Stimulated activated CD8-positive, alpha-beta memory T cell treated with anti-CD3 and anti-CD28 coated beads, Interleukin-2, amount 100 ng/mL, for 48 hours (primary cell): ENCODE data around the gene GABRB2.
"Not testable (repeated sequence)": the region's sequence is repeated elsewhere in the genome, so short reads cannot be mapped to it uniquely, and the experiment has no call there.

Experiments used
- DNase-seq, 2 donors: peaks; one replicate each; pipeline ENCODE4 v3.0.0-alpha.2; 2020; ENCODE audit warnings: low read depth in 2 of 2

Gene GABRB2

DNA sequence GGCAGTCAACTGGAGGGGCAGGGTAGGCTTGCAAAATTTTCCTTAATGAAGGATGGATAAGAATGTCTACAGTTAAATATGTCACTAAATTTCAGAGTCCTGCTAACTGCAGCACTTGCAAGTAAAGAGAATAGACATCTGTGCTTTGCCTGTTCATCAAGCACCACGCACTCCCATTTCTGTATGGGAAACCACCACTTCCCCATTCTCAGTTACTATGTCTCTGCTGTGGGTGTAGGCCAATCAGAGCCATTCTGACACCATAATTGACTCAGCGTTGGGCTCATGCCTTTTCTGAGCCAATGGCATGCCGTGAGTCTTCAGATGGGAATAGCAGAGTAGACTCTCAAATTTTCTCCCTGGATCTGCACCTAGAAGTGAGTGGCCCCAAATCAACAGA, 247.5 kb downstream of the GABRB2 start:
- DNase-seq = no peak

DNA sequence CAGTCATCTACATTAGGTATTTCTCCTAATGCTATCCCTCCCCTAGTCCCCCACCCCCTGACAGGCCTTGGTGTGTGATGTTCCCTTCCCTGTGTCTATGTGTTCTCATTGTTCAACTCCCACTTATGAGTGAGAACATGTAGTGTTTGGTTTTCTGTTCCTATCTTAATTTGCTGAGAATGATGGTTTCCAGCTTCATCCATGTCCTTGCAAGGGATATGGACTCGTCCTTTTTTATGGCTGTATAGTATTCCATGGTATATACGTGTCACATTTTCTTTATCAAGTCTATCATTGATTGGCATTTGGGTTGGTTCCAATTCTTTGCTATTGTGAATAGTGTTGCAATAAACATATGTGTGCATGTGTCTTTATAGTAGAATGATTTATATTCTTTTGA, 249.1 kb downstream of the GABRB2 start:
- not testable (repeated sequence) for DNase-seq

DNA sequence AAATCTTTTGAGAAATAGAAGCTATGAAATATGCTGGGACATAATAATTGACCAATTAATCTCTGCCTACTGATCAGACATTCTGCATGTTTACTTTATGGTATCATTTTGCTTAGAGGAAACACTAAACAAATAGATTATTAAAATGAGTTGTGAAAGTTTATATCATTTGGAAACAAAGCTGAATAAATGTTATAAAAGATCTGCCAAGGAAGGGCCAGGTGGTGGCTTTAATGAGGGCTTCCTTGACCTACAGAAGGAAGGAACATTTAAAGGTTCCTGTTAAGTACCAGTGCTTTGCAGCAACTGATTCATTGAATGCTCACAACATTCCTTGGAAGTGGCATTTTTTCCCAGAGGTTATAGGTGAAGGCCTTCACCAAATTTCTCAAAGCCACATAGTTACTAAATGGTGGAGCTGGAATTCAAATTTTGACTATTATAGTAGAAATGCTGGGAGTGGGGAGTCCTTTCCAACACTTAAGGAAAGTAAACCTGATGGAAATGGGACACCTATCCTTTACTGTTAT, 250.7 kb downstream of the GABRB2 start:
- DNase-seq = no peak

DNA sequence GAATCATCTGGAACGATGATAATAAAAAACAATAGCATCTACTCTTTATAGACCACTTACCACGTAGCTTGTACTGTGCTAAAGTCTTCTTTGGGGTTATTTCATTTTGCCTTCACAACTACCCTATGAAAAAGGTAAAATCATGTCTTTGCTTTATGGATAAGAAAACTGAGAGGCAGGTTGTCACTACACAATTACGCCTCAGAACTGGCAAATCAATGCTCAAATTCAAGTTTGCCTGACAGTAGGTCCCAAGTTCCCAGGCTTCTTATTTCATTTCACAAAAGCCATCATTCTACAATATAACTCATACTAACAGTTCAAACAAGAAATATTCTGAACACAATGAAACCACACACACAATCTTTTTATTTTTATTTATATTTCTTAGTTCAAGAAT, 258.5 kb downstream of the GABRB2 start:
- no peak for DNase-seq

DNA sequence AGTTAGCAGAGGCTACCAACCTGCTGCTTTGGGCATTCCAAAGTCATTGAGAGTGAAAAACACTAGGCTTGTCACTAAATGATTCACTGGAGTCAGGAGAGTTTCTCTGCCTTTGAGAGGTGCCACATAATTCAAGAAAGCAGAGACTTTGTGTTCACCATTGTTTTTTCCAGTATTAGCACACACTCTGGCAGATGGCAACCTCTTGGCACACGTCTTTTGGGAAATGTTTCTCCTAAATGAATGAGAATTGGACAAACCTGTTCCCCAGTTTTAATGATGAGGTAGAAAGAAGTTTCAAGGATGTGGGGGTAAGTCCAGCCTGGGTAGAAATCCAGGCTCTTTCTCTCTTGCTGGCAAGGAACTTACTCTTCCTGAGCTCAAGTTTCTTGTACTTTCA, 259.1 kb downstream of the GABRB2 start:
- DNase-seq = no peak

DNA sequence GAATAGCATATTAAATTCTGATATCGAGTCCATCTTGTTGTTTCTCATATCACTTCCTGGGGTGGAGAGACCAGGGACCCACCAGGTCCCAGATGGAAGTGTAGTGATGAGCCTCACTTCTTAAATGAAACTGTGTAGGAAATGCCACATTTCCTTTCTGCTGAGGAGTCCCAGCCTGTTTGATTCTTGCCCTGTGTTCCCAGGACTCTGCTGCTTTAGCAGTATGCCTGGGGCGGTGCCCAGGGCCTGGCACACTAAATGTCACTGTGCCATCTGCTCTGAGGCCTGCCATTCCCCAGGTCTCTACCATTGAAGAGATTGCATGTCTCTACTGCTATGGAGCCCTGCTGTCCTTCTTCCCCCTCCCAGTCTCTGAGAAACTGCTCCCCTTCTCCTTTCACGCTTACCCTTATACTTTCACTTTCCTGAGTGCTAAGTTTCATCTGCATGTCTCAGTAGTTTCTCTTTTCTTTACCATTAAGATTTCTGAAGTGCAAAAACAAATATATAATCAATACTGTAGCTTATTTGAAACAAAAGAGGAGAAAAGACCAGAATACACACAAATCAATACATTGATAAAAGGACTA, 260.4 kb downstream of the GABRB2 start:
- DNase-seq = no peak

DNA sequence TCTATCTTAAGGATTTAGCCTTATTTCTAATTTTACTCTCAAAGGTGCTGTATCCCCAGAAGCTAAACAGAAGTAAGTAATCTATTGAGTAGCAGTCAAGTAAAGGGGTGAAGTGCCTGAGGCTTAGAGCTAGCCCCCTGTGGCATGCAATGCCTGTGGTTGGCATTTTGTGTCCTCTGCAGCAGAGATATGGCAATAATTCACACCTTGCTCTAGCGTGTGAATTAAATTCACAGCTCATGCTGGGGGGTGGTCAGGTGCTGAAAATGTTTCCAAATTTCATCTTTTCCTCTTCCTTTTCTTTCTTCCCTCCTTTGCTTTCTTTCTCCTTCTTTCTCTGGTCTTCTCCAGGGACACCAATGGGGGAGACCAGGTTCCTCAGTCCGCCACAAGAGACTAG, 262.1 kb downstream of the GABRB2 start:
- DNase-seq = no peak

DNA sequence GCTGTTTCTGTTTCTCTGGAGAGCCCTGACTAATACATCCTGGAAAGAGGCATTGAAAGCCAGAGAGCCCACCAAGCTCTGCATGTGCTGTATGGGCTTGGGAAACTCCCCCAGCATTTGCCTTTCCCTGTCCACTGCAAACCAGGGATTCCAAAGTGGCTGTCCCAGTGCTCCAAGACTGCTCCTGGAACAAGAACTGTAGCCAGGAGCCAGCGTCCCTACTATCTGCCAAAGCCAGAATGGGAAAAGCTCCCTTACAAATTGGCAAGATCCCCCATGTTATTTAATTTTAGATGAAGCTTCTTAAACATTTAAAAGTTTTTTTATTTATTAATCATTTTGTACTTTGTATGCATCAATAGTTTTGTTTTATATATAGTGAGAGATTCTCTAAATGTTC, 263.2 kb downstream of the GABRB2 start:
- DNase-seq = no peak

DNA sequence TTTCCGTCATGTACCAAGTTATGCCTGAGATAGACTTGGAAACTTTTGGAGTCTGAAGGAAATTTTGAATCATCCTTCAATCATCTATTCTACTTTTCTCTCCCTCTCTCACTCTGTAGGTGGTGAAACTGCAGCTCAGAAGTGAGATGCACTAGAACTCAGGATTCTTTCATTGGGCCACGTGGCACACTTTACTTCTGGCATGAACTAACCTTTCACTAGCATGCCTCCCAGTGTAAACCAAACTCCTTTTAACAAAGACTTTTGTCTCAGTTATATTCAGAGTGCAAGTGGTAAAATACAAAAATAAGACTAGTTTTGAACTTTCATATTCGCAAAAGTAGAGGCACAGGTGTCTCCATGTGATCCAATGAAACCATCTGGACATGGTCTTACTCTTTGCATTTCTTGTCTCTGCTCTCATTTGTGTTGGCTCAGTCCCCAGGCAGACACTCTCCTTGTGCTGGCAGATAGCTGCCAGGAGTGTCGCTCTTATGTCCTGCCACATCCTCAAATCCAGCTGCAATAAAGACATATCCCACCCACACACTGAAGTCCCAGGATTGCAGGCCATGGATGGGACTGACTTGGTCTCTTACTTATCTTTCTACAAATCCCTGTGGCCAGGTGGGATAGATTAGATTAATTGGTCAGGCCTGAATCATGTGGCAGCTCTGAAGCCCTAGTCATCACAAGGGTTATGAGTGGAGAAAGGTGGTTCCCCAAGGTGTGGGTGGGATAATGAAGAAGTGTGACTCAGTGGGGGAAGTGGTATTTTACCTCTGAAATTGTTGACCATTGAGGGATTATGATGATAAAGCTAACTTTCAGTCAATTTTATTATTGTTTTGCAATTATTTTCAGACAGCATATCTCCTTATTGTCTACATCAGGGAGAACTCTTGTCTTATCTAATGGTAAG, 267.5 kb downstream of the GABRB2 start:
- no peak for DNase-seq

DNA sequence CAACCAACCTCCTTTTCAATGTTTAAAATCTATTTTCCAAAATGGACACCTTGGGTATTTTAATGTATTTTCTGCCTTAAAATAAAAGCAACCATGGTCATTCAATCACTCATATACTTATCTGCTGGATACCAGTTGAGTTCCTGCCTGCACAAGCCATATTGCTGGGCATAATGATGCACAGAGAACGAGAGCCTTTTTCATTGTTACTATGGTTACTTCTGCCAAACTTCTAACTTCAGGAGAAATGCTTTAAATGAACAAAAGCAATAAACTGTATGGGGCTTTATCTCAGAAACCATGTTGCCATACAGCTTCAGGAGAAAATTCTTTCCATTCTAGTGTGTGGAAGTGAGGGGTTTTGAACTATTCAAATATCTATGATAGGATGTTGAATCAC, 269.5 kb downstream of the GABRB2 start:
- no peak for DNase-seq

DNA sequence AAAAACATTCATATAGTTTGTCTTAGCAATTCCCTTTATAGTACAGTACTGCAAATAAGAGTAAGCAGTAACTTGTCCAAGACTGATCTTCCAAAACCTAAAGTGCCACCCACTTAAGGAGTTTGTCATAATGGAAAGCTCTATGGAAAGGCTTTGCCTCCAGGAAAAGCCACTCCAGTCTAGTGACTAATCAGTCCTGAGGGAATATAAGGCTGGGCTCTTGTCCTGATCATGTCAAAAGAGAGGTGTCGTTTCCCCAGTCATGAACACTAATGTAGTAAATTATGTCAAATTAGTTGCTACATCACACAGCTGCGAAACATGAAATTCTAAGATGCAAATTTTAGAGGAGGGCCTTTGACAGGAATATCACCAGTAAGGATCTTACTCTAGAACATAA, 271.6 kb downstream of the GABRB2 start:
- no peak for DNase-seq

DNA sequence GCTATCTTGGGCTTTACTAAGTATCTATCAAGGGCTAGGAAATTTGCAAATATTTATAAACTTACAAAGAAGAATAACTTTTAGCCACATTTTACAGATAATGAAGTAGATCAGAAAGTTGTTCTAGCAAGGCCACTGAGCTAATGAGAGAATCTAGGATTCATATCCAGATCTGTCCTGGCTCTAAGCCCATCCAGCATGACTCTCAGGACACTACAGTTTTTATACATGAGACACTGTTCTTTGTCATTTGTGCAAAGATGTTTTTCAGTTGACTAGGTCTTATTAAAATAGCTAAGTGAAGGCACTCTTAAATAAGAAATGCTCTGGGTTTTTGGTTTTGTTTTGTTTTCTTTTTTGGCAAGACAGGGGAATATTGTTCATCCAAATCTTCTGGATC, 273.1 kb downstream of the GABRB2 start:
- DNase-seq = no peak

DNA sequence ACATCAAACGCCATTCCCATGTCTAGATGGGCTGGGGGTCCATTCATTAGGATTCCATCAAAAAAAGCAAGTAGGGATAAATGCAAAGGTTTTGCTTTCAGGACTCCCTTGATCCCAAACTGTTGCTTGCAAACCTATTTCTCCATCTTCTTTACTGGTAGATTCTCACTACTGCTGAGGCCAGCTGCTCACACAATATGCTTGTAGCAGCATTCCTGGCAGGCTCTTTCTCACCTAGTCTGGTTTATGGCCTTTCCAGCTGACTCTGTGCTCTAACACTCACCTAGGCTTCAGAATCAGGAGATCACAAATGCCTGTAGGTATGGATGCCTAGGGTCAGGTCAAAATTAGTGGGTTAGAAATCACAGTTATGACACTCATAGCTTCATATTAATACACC, 274.7 kb downstream of the GABRB2 start:
- no peak for DNase-seq

DNA sequence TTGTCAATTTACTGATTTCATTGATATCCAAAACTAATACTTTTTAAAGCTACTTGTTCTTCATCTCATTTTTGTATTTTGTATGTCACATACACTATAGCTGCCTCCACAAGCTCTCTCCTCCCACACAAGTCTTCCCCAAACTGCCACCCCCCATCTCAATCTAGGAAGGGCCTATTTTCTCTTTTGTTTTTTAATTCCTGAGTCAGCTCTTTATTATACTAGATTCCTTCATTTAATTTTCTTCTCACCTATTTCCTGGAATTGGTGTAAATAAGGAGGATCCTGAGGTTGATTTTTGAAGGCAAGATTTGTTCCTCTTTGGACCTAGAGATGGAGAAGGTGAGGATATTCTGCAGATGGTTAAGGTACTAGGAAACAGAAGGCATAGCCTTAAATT, 277.4 kb downstream of the GABRB2 start:
- no peak for DNase-seq

DNA sequence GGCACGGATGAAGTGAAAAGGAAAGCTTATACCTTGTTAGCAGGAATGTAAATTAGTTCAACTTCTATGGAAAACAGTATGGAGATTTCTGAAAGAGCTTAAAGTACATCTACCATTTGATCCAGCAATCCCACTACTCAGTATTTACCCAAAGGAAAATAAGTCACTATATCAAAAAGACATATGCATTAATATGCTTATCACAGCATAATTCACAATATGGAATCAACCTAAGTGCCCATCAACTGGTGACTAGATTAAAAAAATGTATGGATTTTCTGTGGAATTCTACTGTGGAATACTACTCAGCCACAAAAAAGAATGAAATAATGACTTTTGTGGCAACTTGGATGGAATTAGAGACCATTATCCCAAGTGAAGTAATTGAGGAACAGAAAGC, 279.6 kb downstream of the GABRB2 start:
- no peak for DNase-seq

DNA sequence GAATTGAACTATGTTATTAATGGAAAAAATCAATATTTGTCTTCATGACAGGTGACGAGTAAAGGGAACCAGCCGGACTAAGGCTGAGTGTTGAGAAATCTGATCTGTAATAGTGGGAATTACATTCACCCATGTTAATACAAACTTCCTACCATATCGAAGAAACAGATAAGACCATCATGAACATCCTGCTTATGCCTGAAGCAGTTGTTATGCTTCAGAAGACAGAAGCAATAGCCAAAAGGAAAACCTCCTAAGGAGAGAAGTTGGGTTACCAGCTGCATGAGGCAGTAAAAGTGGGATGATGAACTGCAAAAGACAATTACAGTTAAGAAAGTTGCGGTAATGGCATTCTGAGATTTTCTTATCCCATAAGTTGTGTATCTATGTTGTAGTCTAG, 281.5 kb downstream of the GABRB2 start:
- DNase-seq = no peak

DNA sequence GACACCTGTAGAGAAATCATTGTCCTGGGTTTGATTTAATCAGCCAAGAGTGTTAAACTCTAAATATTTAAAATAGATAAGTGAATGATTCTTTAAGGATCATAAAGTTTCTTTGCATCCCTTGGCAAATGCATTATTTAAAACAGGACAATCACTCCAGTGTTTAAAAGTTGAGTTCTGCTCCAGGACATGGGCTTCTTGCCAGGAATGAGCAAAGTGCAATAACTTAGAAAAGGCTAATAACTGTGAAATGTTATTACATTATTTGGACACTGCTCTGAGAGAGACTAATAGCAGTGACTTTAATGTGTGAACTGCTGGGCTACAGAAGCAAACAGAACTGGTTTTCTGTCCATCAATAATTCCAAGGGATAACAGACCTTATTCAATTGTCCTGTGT, 283.3 kb downstream of the GABRB2 start:
- no peak for DNase-seq

DNA sequence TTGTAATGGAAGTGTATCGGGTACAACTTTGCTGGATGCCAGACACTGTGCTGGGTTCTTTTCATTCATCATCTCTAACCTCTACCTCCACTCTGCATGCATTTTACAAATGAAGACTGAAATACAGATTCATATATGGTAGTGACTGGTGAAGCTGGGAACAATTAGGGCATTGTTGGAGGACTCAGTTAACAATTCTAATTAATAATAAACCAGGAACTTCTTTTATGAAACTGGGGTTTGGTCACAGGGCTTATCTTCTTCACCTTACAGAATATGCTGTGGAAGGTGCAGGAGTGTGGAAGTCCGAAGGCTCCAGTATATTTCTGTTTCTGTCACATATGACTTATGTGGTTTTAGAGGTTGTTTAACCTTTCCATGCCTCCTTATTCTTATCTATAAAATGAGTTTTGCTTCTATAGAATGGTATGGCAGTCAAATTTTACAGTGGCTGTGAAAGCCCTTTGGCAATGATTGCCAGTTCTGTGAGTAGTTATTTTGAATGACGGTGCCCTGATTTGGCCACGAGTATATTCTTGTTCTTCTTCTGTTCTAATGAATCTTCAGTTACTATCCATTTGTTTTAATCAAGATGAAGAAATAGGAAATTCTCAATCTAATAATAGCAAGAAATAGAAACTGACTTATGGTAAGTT, 284.7 kb downstream of the GABRB2 start:
- DNase-seq = no peak

DNA sequence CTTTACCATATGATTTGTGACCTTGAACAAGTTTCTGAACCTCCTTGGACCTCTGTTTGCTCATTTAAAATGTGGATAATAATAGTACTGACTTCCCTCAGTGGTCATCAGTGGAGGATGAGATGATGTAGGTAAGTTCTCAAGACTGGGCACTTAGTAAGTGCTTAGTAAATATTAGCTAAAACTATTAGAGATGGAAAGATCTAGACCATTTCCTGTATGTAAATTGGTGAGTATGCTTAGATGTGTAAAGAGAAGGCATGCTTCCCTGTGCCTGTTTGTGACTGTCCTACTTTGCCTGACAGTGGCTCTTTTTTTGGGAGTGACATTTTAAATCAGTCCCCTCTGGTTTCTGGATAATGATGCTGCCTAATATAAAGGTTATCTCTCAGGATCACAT, 288.1 kb downstream of the GABRB2 start:
- no peak for DNase-seq

DNA sequence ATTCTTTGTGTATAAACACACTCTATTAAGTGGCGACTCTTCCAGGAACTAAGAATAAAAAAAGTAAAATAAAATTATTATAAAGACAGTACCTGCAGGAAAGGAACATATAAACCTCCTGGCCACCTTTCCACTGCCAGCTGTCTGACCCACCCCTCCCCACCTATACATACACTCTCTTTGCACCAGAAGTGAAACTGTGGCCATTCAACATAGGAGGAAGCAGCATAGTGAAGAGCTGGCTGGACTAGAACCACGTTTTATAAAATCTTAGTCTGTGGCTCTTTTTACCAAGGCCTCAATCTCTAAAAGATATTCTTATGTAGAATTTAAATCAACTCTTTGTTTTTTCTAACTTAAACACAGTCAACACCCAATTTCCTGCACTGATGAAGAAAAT, 289.6 kb downstream of the GABRB2 start:
- DNase-seq = no peak

DNA sequence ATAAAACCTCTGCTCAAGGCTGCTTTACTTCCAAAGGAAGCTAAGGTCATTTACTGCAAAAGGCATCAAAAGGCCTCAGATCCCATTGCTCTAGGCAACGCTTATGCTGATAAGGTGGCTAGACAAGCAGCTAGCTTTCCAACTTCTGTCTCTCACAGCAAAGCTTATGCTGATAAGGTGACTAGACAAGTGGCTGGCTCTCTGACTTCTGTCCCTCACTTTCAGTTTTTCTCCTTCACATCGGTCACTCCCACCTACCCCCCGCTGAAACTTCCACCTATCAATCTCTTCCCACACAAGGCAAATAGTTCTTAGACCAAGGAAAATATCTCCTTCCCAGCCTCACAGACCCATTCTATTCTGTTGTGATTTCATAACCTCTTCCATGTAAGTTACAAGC, 293.6 kb downstream of the GABRB2 start:
- DNase-seq = not testable (repeated sequence)

DNA sequence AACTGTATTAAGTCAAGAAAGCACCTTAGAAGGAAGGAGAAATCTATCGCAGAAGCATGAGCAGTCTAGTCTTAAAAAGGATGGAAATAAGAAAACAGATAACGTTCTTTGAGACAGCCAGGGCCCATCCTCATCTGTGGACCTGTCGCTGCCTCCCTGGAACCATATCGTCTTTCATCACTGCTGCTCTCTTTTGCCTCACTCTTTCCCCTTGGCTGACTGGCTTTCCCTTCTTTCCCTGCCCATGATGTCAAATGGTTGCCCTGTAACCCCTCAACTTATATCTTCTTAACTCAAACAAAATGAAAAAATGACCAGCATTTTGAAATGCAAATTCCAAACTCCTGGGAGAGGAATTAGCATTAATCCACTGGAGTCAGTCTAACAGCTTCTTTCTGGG, 299.8 kb downstream of the GABRB2 start:
- DNase-seq = no peak

DNA sequence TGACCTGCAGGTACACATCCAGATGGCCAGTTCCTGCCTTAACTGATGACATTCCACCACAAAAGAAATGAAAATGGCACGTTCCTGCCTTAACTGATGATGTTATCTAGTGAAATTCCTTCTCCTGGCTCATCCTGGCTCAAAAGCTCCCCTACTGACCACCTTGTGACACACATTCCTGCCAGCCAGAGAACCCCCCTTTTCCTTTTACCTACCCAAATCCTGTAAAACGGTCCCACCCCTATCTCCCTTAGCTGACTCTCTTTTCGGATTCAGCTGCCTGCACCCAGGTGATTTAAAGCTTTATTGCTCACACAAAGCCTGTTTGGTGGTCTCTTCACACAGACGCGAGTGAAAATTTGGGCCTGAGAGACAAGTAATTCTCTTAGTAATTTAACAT, 300.7 kb downstream of the GABRB2 start:
- not testable (repeated sequence) for DNase-seq
